ENCODE results near the gene KIAA1328.

KIAA1328 gene

GRCh38 chr18:37258819-37259218 lies 429.9 kb downstream of the KIAA1328 start:
- no peak for DNase-seq

GRCh38 chr18:37259711-37260110 lies 430.8 kb downstream of the KIAA1328 start:
- DNase-seq, result no peak

- no peak for DNase-seq
Observed at GRCh38 chr18:37260367-37261093, 431.6 kb downstream of the KIAA1328 start.

- no peak for DNase-seq
Observed at GRCh38 chr18:37261246-37261840, 432.4 kb downstream of the KIAA1328 start.

GRCh38 chr18:37261988-37262387 lies 433.1 kb downstream of the KIAA1328 start:
- DNase-seq, result no peak

GRCh38 chr18:37264956-37265355 lies 436.0 kb downstream of the KIAA1328 start:
- no peak for DNase-seq

- DNase-seq, result no peak
Observed at GRCh38 chr18:37265382-37265781, 436.5 kb downstream of the KIAA1328 start.

- no peak for DNase-seq
Observed at GRCh38 chr18:37266290-37266689, 437.4 kb downstream of the KIAA1328 start.

- peak; percentile 48 to 74 (median 51) for DNase-seq
Observed at GRCh38 chr18:37270038-37270665, 441.2 kb downstream of the KIAA1328 start.

GRCh38 chr18:37270666-37271052 lies 441.7 kb downstream of the KIAA1328 start:
- no peak for DNase-seq

- no peak for DNase-seq
Observed at GRCh38 chr18:37272226-37272625, 443.3 kb downstream of the KIAA1328 start.

- no peak for DNase-seq
Observed at GRCh38 chr18:37272841-37273240, 443.9 kb downstream of the KIAA1328 start.

GRCh38 chr18:37274309-37275236 lies 445.6 kb downstream of the KIAA1328 start:
- no peak for DNase-seq

GRCh38 chr18:37275237-37275741 lies 446.4 kb downstream of the KIAA1328 start:
- no peak for DNase-seq

GRCh38 chr18:37276111-37276890 lies 447.4 kb downstream of the KIAA1328 start:
- DNase-seq, result no peak

GRCh38 chr18:37277804-37278203 lies 448.9 kb downstream of the KIAA1328 start:
- no peak for DNase-seq
